ENCODE results near the gene GGA1. TPM values are rescaled to one million over a fixed set of nuclear protein-coding genes. Genes with fewer than 3 reads are reported as not detected.

Gene GGA1
- total RNA-seq, 1 donor from 2014 or later: 64.8 TPM

GRCh38 chr22:37676736-37677492 lies 68.3 kb downstream of the GGA1 start:
- ATAC-seq: peak; percentile 75 to 76

DNA sequence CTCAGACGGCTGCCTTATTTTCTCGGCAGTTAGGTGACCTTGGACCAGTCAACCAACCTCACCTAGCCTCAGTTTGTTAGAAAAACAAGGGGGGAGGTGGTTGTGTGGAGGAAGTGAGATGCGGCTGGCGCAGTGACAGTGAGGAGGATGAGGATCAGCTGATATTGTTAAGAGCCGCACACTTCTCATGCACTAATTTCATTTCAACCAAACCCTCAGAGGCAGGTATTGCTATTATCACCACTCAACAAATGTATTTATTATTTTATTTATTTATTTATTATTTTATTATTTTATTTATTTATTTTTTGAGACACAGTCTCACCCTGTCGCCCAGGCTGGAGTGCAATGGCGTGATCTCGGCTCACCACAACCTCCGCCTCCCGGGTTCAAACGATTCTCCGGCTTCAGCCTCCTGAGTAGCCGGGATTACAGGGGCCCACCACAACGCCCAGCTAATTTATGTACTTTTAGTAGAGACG lies 68.9 kb downstream of the GGA1 start:
- ATAC-seq (no peak), DNase-seq (no peak)
- H3K36me3 ChIP-seq: peaks cover 28% of the 10 kb centered on the region
- intact Hi-C loops (cut with DNase I): no loop called here
- H3K4me3 ChIP-seq: peak overlapping the region; percentile 69
- no peaks in the 10 kb centered on the region for H3K9me3 ChIP-seq
- TF ChIP-seq CTCF (IDR thresholded peaks at IDR 0.05): no peak
- peak overlapping the region; percentile 85 for H3K27ac ChIP-seq
- H3K27me3 ChIP-seq (ENCODE audit: low read depth): no peaks in the 10 kb centered on the region
- H3K4me1 ChIP-seq: peaks cover 56% of the 10 kb centered on the region

More at GRCh38 chr22:37676736-37677492, 68.3 kb downstream of the GGA1 start:
- H3K9me3 ChIP-seq: no peaks in the 10 kb centered on the region
- peaks cover 61% of the 10 kb centered on the region for H3K4me1 ChIP-seq
- H3K27ac ChIP-seq: peak overlapping the region; percentile 85
- H3K27me3 ChIP-seq (ENCODE audit: low read depth): no peaks in the 10 kb centered on the region
- intact Hi-C loops (cut with DNase I): no loop called here
- DNase-seq: peak; percentile 88
- peak overlapping the region; percentile 69 for H3K4me3 ChIP-seq
- H3K36me3 ChIP-seq: peaks cover 28% of the 10 kb centered on the region
- TF ChIP-seq CTCF (IDR thresholded peaks at IDR 0.05): no peak

GRCh38 chr22:37678372-37678771 lies 69.7 kb downstream of the GGA1 start:
- no peak for ATAC-seq

GRCh38 chr22:37679670-37680069 lies 71.0 kb downstream of the GGA1 start:
- no peak for ATAC-seq
- Histone ChIP-seq H3K36me3 (peaks cover 28% of the 10 kb centered on the region), H3K9me3 (no peaks in the 10 kb centered on the region), H3K27ac (no peak overlapping the region), H3K27me3 (ENCODE audit: low read depth) (no peaks in the 10 kb centered on the region), H3K4me1 (peaks cover 38% of the 10 kb centered on the region), H3K4me3 (no peak overlapping the region)
- no peak for DNase-seq
- TF ChIP-seq CTCF (IDR thresholded peaks at IDR 0.05): no peak
- intact Hi-C loops (cut with DNase I): no loop called here

More at GRCh38 chr22:37678372-37678771, 69.7 kb downstream of the GGA1 start:
- no peak overlapping the region for H3K27ac ChIP-seq
- TF ChIP-seq CTCF (IDR thresholded peaks at IDR 0.05): no peak
- peaks cover 28% of the 10 kb centered on the region for H3K36me3 ChIP-seq
- intact Hi-C loops (cut with DNase I): no loop called here
- no peak for DNase-seq
- no peaks in the 10 kb centered on the region for H3K9me3 ChIP-seq
- no peak overlapping the region for H3K4me3 ChIP-seq
- H3K27me3 ChIP-seq (ENCODE audit: low read depth): no peaks in the 10 kb centered on the region
- peaks cover 49% of the 10 kb centered on the region for H3K4me1 ChIP-seq

- H3K4me1 ChIP-seq: peaks cover 32% of the 10 kb centered on the region
- ATAC-seq (no peak), DNase-seq (no peak)
- peaks cover 28% of the 10 kb centered on the region for H3K36me3 ChIP-seq
- intact Hi-C loops (cut with DNase I): no loop called here
- H3K4me3 ChIP-seq: no peak overlapping the region
- no peak overlapping the region for H3K27ac ChIP-seq
- no peaks in the 10 kb centered on the region for H3K9me3 ChIP-seq
- H3K27me3 ChIP-seq (ENCODE audit: low read depth): no peaks in the 10 kb centered on the region
- TF ChIP-seq CTCF (IDR thresholded peaks at IDR 0.05): no peak
These were observed 71.7 kb downstream of the GGA1 start for GRCh38 chr22:37680191-37680851.
